GM23338 (cell line): ENCODE results near the gene ITGA7. TPM values are rescaled to one million over a fixed set of nuclear protein-coding genes. Genes with fewer than 3 reads are reported as not detected.

Experiments used
- ATAC-seq: fragments of 200-7000 bp; cut with Tn5 transposase; 3 replicates; pipeline ENCODE4 v1.9.1; 2020
- DNase-seq: peaks from one replicate; pipeline ENCODE4 v3.0.0-alpha.2; 2015; ENCODE audit warnings: low spot score
- H2AFZ ChIP-seq: fragments of 200-600 bp; sonication (generic); 2 replicates; pipeline ENCODE4 v1.8.0; 2016; ENCODE audit warnings: antibody characterized with exemption, mild to moderate bottlenecking, moderate library complexity
- H3F3A ChIP-seq: fragments of 200-600 bp; sonication (generic); replicated peaks from 2 replicates; pipeline ENCODE4 v1.8.0; 2017; ENCODE audit warnings: antibody characterized with exemption, mixed run types, low read depth
- H3K27ac ChIP-seq: fragments of 200-600 bp; sonication (generic); 2 replicates; pipeline ENCODE4 v1.6.1; 2016; ENCODE audit warnings: low read depth
- H3K27me3 ChIP-seq: fragments of 200-600 bp; sonication (generic); 2 replicates; pipeline ENCODE4 v1.8.0; 2016; ENCODE audit warnings: mild to moderate bottlenecking, mixed run types, moderate library complexity; ENCODE audit not compliant: insufficient read depth
- H3K36me3 ChIP-seq: fragments of 200-600 bp; sonication (generic); 2 replicates; pipeline ENCODE4 v1.8.0; 2016; ENCODE audit warnings: mild to moderate bottlenecking; ENCODE audit not compliant: insufficient read depth
- H3K4me1 ChIP-seq: fragments of 200-600 bp; sonication (generic); 2 replicates; pipeline ENCODE4 v1.8.0; 2016; ENCODE audit warnings: mild to moderate bottlenecking, moderate library complexity; ENCODE audit not compliant: insufficient read depth
- H3K4me2 ChIP-seq: fragments of 200-600 bp; sonication (generic); 2 replicates; pipeline ENCODE4 v1.7.1; 2017; ENCODE audit warnings: mixed run types
- H3K4me3 ChIP-seq: fragments of 200-600 bp; sonication (generic); 2 replicates; pipeline ENCODE4 v1.6.1; 2016; ENCODE audit warnings: mixed run types
- H3K79me2 ChIP-seq: fragments of 200-600 bp; sonication (generic); replicated peaks from 2 replicates; pipeline ENCODE4 v1.8.0; 2017; ENCODE audit warnings: mild to moderate bottlenecking; ENCODE audit not compliant: insufficient read depth
- H3K9me2 ChIP-seq: fragments of 200-600 bp; sonication (generic); 2 replicates; pipeline ENCODE4 v1.8.0; 2017; ENCODE audit not compliant: insufficient read depth
- H4K20me1 ChIP-seq: fragments of 200-600 bp; sonication (generic); replicated peaks from 2 replicates; pipeline ENCODE4 v1.8.0; 2017; ENCODE audit warnings: mild to moderate bottlenecking; ENCODE audit not compliant: insufficient read depth
- H3K27ac Mint-ChIP-seq: 2 replicates; pipeline ENCODE4 v1.8.0; 2020; ENCODE audit warnings: inconsistent platforms, mild to moderate bottlenecking, moderate library complexity, mixed read lengths
- H3K27me3 Mint-ChIP-seq: 3 replicates; pipeline ENCODE4 v1.8.0; 2022; ENCODE audit warnings: low read depth, mild to moderate bottlenecking, moderate library complexity, mixed read lengths, inconsistent platforms; ENCODE audit not compliant: insufficient read depth, poor library complexity
- H3K36me3 Mint-ChIP-seq: 3 replicates; pipeline ENCODE4 v1.8.0; 2021; ENCODE audit warnings: low read depth, mild to moderate bottlenecking, inconsistent platforms, moderate library complexity, mixed read lengths
- H3K4me1 Mint-ChIP-seq: 3 replicates; pipeline ENCODE4 v1.8.0; 2020; ENCODE audit warnings: mild to moderate bottlenecking, inconsistent platforms, mixed read lengths
- H3K4me3 Mint-ChIP-seq: 3 replicates; pipeline ENCODE4 v1.8.0; 2021; ENCODE audit warnings: moderate library complexity, mild to moderate bottlenecking, inconsistent platforms, mixed read lengths
- H3K9me3 Mint-ChIP-seq: 3 replicates; pipeline ENCODE4 v1.8.0; 2020; ENCODE audit warnings: moderate library complexity, mild to moderate bottlenecking, inconsistent platforms, mixed read lengths
- CTCF ChIP-seq, 2 experiments: fragments of 200-600 bp in 1 of 2; sonication (generic) in 1 of 2; conservative IDR thresholded peaks; 2 replicates each; pipeline versions ENCODE4 v1.5.1 to v1.6.1; 2016 to 2017; ENCODE audit warnings: antibody characterized with exemption in 2 of 2, low read depth in 2 of 2, mild to moderate bottlenecking in 2 of 2, moderate library complexity in 1 of 2
- EZH2 ChIP-seq: fragments of 200-600 bp; sonication (generic); IDR thresholded peaks from one replicate; pipeline ENCODE4 v1.8.0; 2017; ENCODE audit warnings: antibody characterized with exemption, mild to moderate bottlenecking, low read depth; ENCODE audit not compliant: unreplicated experiment
- EZH2phosphoT487 ChIP-seq: fragments of 200-600 bp; sonication (generic); IDR thresholded peaks from one replicate; pipeline ENCODE4 v1.8.1; 2018; ENCODE audit warnings: antibody characterized with exemption; ENCODE audit not compliant: unreplicated experiment
- JUNB ChIP-seq: IDR thresholded peaks from one replicate; pipeline ENCODE4 v1.6.1; 2016; ENCODE audit warnings: antibody characterized with exemption; ENCODE audit not compliant: unreplicated experiment
- NANOG ChIP-seq: IDR thresholded peaks from 2 replicates; pipeline ENCODE4 v1.6.1; 2016; ENCODE audit warnings: antibody characterized with exemption, borderline replicate concordance
- POLR2AphosphoS5 ChIP-seq: IDR thresholded peaks from 2 replicates; pipeline ENCODE4 v1.6.1; 2016; ENCODE audit warnings: antibody characterized with exemption, low read depth
- ZNF114 ChIP-seq: fragments of 250-450 bp; sonication (Bioruptor Pico); IDR thresholded peaks from 2 replicates; pipeline ENCODE4 v1.5.0; 2020; ENCODE audit warnings: mild to moderate bottlenecking, moderate library complexity
- ZNF331 ChIP-seq: fragments of 250-450 bp; sonication (Bioruptor Pico); IDR thresholded peaks from 2 replicates; pipeline ENCODE4 v1.5.0; 2020; ENCODE audit warnings: low read depth, mild to moderate bottlenecking, moderate library complexity
- ZNF462 ChIP-seq: fragments of 250-450 bp; sonication (Bioruptor Pico); IDR thresholded peaks from 2 replicates; pipeline ENCODE4 v1.5.0; 2020; ENCODE audit warnings: mild to moderate bottlenecking, moderate library complexity
- long read RNA-seq: library from polyadenylated mRNA; unstranded; transcript quantifications from one replicate; pipeline ENCODE4 v2.0.0, GENCODE V29; 2020; ENCODE audit not compliant: unreplicated experiment
- polyA plus RNA-seq: library from polyadenylated mRNA; unstranded; fragments of >200 nt; fragmentation: Nextera tagmentation; extraction: Ambion mirVana; gene quantifications from 2 replicates; pipeline ENCODE4 v1.2.1, GENCODE V29; 2016
- total RNA-seq: library from RNA; depleted of rRNA; stranded (reverse); fragments of >200 nt; shearing (Covaris generic); gene quantifications from 2 replicates; pipeline ENCODE4 v1.2.3, GENCODE V29; 2014; rRNA removed

The ITGA7 gene
- 45.3 and 49.1 TPM in 2 replicates for total RNA-seq
- 17.4 and 20.0 TPM in 2 replicates for polyA plus RNA-seq
- long read RNA-seq, partial matches to known transcripts = 3 of 3 reads
- long read RNA-seq, other reads (novel, unspliced or antisense) = 0 of 3 reads

GRCh38 chr12:55707841-55708694, at the start of gene ITGA7:
Gene ITGA7 (minus strand): TSS chr12:55707904. CDS start chr12:55707682, 222 bp downstream.
- Histone ChIP-seq H3K4me1 (peaks cover 26% of the 10 kb centered on the region), H3K27me3 (peaks cover 16% of the 10 kb centered on the region; the same call in 1 of the 2 replicates), H3K4me3 (peak within 1 kb of the TSS; percentile 97), H3K79me2 (peaks cover 28% of the 10 kb centered on the region), H3K4me2 (peak within 1 kb of the TSS; percentile 98), H4K20me1 (peaks cover 3% of the 10 kb centered on the region; the same call in 1 of the 2 replicates), H3K9me2 (no peaks in the 10 kb centered on the region), H3K36me3 (no peaks in the 10 kb centered on the region), H2AFZ (peak within 1 kb of the TSS; percentile 95), H3F3A (peaks cover 7% of the 10 kb centered on the region; the same call in 1 of the 2 replicates), H3K27ac (peak within 1 kb of the TSS; percentile 57; the same call in 1 of the 2 replicates)
- H3K4me3 Mint-ChIP-seq = peak within 1 kb of the TSS; percentile 88
- H3K27ac Mint-ChIP-seq = peak within 1 kb of the TSS; percentile 87
- H3K9me3 Mint-ChIP-seq = no peaks in the 10 kb centered on the region
- no peaks in the 10 kb centered on the region for H3K36me3 Mint-ChIP-seq
- DNase-seq = peak; percentile 97
- no peak for TF ChIP-seq NANOG
- TF ChIP-seq CTCF (conservative IDR thresholded peaks at IDR 0.05; ENCODE audit: low read depth in 2 of 2) = no peak
- peak; percentile 60; the same call in 1 of the 2 replicates for TF ChIP-seq POLR2AphosphoS5
- TF ChIP-seq EZH2 = no peak
- peaks cover 20% of the 10 kb centered on the region for H3K27me3 Mint-ChIP-seq
- peak; percentile 85 for ATAC-seq
- H3K4me1 Mint-ChIP-seq = peaks cover 38% of the 10 kb centered on the region

GRCh38 chr12:55755246-55755645, 47.5 kb upstream of the ITGA7 start:
- H4K20me1 ChIP-seq = peaks cover 48% of the 10 kb centered on the region
- Mint-ChIP-seq H3K36me3 (peaks cover 78% of the 10 kb centered on the region), H3K4me3 (no peak overlapping the region), H3K4me1 (peaks cover 25% of the 10 kb centered on the region), H3K9me3 (no peaks in the 10 kb centered on the region; the same call in 2 of the 3 replicates), H3K27me3 (peaks cover 9% of the 10 kb centered on the region), H3K27ac (peak overlapping the region; percentile 8; the same call in 1 of the 2 replicates)
- H3K9me2 ChIP-seq = 0 out of 2 replicates have a peak, but pooled peaks cover 3% of the 10 kb centered on the region
- H3K27ac ChIP-seq = no peak overlapping the region; the same call in 1 of the 2 replicates
- H3F3A ChIP-seq = peaks cover 17% of the 10 kb centered on the region; the same call in 1 of the 2 replicates
- H3K79me2 ChIP-seq = no peaks in the 10 kb centered on the region
- H3K4me2 ChIP-seq = no peak overlapping the region
- TF ChIP-seq ZNF114 (CRISPR knock-in tag) (no peak), ZNF462 (CRISPR knock-in tag) (no peak), CTCF (conservative IDR thresholded peaks at IDR 0.05; ENCODE audit: low read depth in 2 of 2) (no peak), EZH2phosphoT487 (no peak), JUNB (no peak), ZNF331 (CRISPR knock-in tag) (no peak)
- no peak for DNase-seq
- peak; percentile 13 for ATAC-seq
- H3K4me3 ChIP-seq = no peak overlapping the region
- no peaks in the 10 kb centered on the region for H3K27me3 ChIP-seq
- no peak overlapping the region for H2AFZ ChIP-seq
- H3K4me1 ChIP-seq = peaks cover 8% of the 10 kb centered on the region; the same call in 1 of the 2 replicates
- peaks cover 42% of the 10 kb centered on the region for H3K36me3 ChIP-seq
